ENCODE results near the gene ISM1. TPM values are rescaled to one million over a fixed set of nuclear protein-coding genes. Genes with fewer than 3 reads are reported as not detected.

Gene ISM1
- total RNA-seq, 1 donor from 2014 or later, result 0.98 TPM

- Mint-ChIP-seq H3K4me1 (ENCODE audit: low read depth, unreplicated experiment) (peaks cover 18% of the 10 kb centered on the region), H3K27ac (ENCODE audit: unreplicated experiment) (no peak overlapping the region), H3K36me3 (ENCODE audit: low read depth, unreplicated experiment) (no peaks in the 10 kb centered on the region), H3K4me3 (ENCODE audit: unreplicated experiment) (no peak overlapping the region), H3K27me3 (ENCODE audit: low read depth, unreplicated experiment) (no peaks in the 10 kb centered on the region), H3K9me3 (ENCODE audit: unreplicated experiment) (peaks cover 5% of the 10 kb centered on the region)
- H3K9me3 ChIP-seq (ENCODE audit: insufficient read depth, low read depth, low read length), result no peaks in the 10 kb centered on the region
- no peak overlapping the region for H3K4me3 ChIP-seq (ENCODE audit: insufficient read depth, low read depth, low read length)
- no peak overlapping the region for H2AFZ ChIP-seq (ENCODE audit: low read depth, low read length)
- no peaks in the 10 kb centered on the region for H3K36me3 ChIP-seq (ENCODE audit: insufficient read depth, low read length)
- H3K4me1 ChIP-seq (ENCODE audit: insufficient read depth, low read length), result no peaks in the 10 kb centered on the region
- TF ChIP-seq EZH2 (IDR thresholded peaks at IDR 0.05; ENCODE audit: insufficient read depth, low read length) (no peak), CTCF (IDR thresholded peaks at IDR 0.05; ENCODE audit: insufficient read depth, low read depth, low read length) (no peak)
- H3K79me2 ChIP-seq (ENCODE audit: insufficient read depth, low read length), result no peaks in the 10 kb centered on the region
- FAIRE-seq (no peak), DNase-seq (ENCODE audit: low read depth) (no peak)
- no peaks in the 10 kb centered on the region for H3K27me3 ChIP-seq (ENCODE audit: insufficient read depth, low read length)
- no peak overlapping the region for H3K9ac ChIP-seq (ENCODE audit: low read length)
- no peaks in the 10 kb centered on the region for H4K20me1 ChIP-seq (ENCODE audit: insufficient read depth, low read length)
- no peak overlapping the region for H3K4me2 ChIP-seq (ENCODE audit: low read length)
- no peak overlapping the region for H3K27ac ChIP-seq (ENCODE audit: low read depth, low read length)
Measured at GRCh38 chr20:13338097-13338661, 117.1 kb downstream of the ISM1 start.

- FAIRE-seq (no peak), DNase-seq (ENCODE audit: low read depth) (no peak)
- no peaks in the 10 kb centered on the region for H3K4me1 ChIP-seq (ENCODE audit: insufficient read depth, low read length)
- H3K9ac ChIP-seq (ENCODE audit: low read length), result no peak overlapping the region
- H3K36me3 ChIP-seq (ENCODE audit: insufficient read depth, low read length), result no peaks in the 10 kb centered on the region
- no peaks in the 10 kb centered on the region for H3K9me3 ChIP-seq (ENCODE audit: insufficient read depth, low read depth, low read length)
- Mint-ChIP-seq H3K4me1 (ENCODE audit: low read depth, unreplicated experiment) (peaks cover 17% of the 10 kb centered on the region), H3K36me3 (ENCODE audit: low read depth, unreplicated experiment) (no peaks in the 10 kb centered on the region), H3K27me3 (ENCODE audit: low read depth, unreplicated experiment) (no peaks in the 10 kb centered on the region), H3K9me3 (ENCODE audit: unreplicated experiment) (peaks cover 5% of the 10 kb centered on the region), H3K27ac (ENCODE audit: unreplicated experiment) (no peak overlapping the region), H3K4me3 (ENCODE audit: unreplicated experiment) (no peak overlapping the region)
- H3K4me3 ChIP-seq (ENCODE audit: insufficient read depth, low read depth, low read length), result no peak overlapping the region
- no peak overlapping the region for H2AFZ ChIP-seq (ENCODE audit: low read depth, low read length)
- no peaks in the 10 kb centered on the region for H3K27me3 ChIP-seq (ENCODE audit: insufficient read depth, low read length)
- no peaks in the 10 kb centered on the region for H3K79me2 ChIP-seq (ENCODE audit: insufficient read depth, low read length)
- TF ChIP-seq EZH2 (IDR thresholded peaks at IDR 0.05; ENCODE audit: insufficient read depth, low read length) (no peak), CTCF (IDR thresholded peaks at IDR 0.05; ENCODE audit: insufficient read depth, low read depth, low read length) (no peak)
- H4K20me1 ChIP-seq (ENCODE audit: insufficient read depth, low read length), result no peaks in the 10 kb centered on the region
- H3K4me2 ChIP-seq (ENCODE audit: low read length), result no peak overlapping the region
- no peak overlapping the region for H3K27ac ChIP-seq (ENCODE audit: low read depth, low read length)
Measured at GRCh38 chr20:13338999-13339411, 117.9 kb downstream of the ISM1 start.

GRCh38 chr20:13340088-13340487 lies 119.0 kb downstream of the ISM1 start:
- H3K9ac ChIP-seq (ENCODE audit: low read length), result no peak overlapping the region
- H3K4me2 ChIP-seq (ENCODE audit: low read length), result no peak overlapping the region
- TF ChIP-seq CTCF (IDR thresholded peaks at IDR 0.05; ENCODE audit: insufficient read depth, low read depth, low read length), result no peak
- no peak for TF ChIP-seq EZH2 (IDR thresholded peaks at IDR 0.05; ENCODE audit: insufficient read depth, low read length)
- no peak overlapping the region for H3K4me3 Mint-ChIP-seq (ENCODE audit: unreplicated experiment)
- no peaks in the 10 kb centered on the region for H3K36me3 Mint-ChIP-seq (ENCODE audit: low read depth, unreplicated experiment)
- no peak overlapping the region for H3K4me3 ChIP-seq (ENCODE audit: insufficient read depth, low read depth, low read length)
- H3K4me1 Mint-ChIP-seq (ENCODE audit: low read depth, unreplicated experiment), result peaks cover 19% of the 10 kb centered on the region
- no peaks in the 10 kb centered on the region for H3K9me3 ChIP-seq (ENCODE audit: insufficient read depth, low read depth, low read length)
- FAIRE-seq (no peak), DNase-seq (ENCODE audit: low read depth) (no peak)
- H3K4me1 ChIP-seq (ENCODE audit: insufficient read depth, low read length), result no peaks in the 10 kb centered on the region
- H3K27ac ChIP-seq (ENCODE audit: low read depth, low read length), result no peak overlapping the region
- H3K9me3 Mint-ChIP-seq (ENCODE audit: unreplicated experiment), result peaks cover 8% of the 10 kb centered on the region
- no peaks in the 10 kb centered on the region for H3K27me3 ChIP-seq (ENCODE audit: insufficient read depth, low read length)
- H3K27ac Mint-ChIP-seq (ENCODE audit: unreplicated experiment), result no peak overlapping the region
- H3K27me3 Mint-ChIP-seq (ENCODE audit: low read depth, unreplicated experiment), result no peaks in the 10 kb centered on the region
- no peaks in the 10 kb centered on the region for H3K36me3 ChIP-seq (ENCODE audit: insufficient read depth, low read length)
- no peak overlapping the region for H2AFZ ChIP-seq (ENCODE audit: low read depth, low read length)
- no peaks in the 10 kb centered on the region for H4K20me1 ChIP-seq (ENCODE audit: insufficient read depth, low read length)
- no peaks in the 10 kb centered on the region for H3K79me2 ChIP-seq (ENCODE audit: insufficient read depth, low read length)
